ENCODE results near the gene SMPD1.

- TF ChIP-seq, protein P1, sequence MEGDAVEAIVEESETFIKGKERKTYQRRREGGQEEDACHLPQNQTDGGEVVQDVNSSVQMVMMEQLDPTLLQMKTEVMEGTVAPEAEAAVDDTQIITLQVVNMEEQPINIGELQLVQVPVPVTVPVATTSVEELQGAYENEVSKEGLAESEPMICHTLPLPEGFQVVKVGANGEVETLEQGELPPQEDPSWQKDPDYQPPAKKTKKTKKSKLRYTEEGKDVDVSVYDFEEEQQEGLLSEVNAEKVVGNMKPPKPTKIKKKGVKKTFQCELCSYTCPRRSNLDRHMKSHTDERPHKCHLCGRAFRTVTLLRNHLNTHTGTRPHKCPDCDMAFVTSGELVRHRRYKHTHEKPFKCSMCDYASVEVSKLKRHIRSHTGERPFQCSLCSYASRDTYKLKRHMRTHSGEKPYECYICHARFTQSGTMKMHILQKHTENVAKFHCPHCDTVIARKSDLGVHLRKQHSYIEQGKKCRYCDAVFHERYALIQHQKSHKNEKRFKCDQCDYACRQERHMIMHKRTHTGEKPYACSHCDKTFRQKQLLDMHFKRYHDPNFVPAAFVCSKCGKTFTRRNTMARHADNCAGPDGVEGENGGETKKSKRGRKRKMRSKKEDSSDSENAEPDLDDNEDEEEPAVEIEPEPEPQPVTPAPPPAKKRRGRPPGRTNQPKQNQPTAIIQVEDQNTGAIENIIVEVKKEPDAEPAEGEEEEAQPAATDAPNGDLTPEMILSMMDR (conservative IDR thresholded peaks at IDR 0.05; ENCODE audit: low read length), result no peak
- no peak for TF ChIP-seq EZH2phosphoT487 (IDR thresholded peaks at IDR 0.05; ENCODE audit: borderline replicate concordance)
Observed at GRCh38 chr11:6360183-6360582, 30.1 kb upstream of the SMPD1 start.

Measured in Loucy (cell line).